NT2/D1 (cell line): Measurements from ENCODE around the gene TNFAIP1.

ENCODE experiments used
- SUZ12 ChIP-seq: IDR thresholded peaks from 2 replicates; pipeline ENCODE4 v1.6.1; 2011; ENCODE audit not compliant: insufficient read length, insufficient read depth; ENCODE audit errors: extremely low read depth
- YY1 ChIP-seq: IDR thresholded peaks from 2 replicates; pipeline ENCODE4 v1.6.1; 2011; ENCODE audit not compliant: insufficient read length, insufficient read depth
- ZNF274 ChIP-seq: IDR thresholded peaks from 2 replicates; pipeline ENCODE4 v1.6.1; 2011; ENCODE audit warnings: mild to moderate bottlenecking, low read depth, low read length

GRCh38 chr17:28345419-28346198 is 10.0 kb downstream of the TNFAIP1 start:
- TF ChIP-seq YY1 (no peak), SUZ12 (no peak), ZNF274 (no peak)
